Ovary (tissue), 9 donors: Measurements from ENCODE around the gene ATP13A3. TPM values are rescaled to one million over a fixed set of nuclear protein-coding genes. Genes with fewer than 3 reads are reported as not detected.
"Not testable (repeated sequence)": the region's sequence is repeated elsewhere in the genome, so short reads cannot be mapped to it uniquely, and the experiment has no call there.

Source experiments
- DNase-seq, 5 donors: peaks; one replicate each; pipeline ENCODE4 v3.0.0-alpha.2; 2019 to 2020
- H3K27ac ChIP-seq, 2 donors: fragments of 200-600 bp; one replicate each; pipeline versions ENCODE4 v1.5.1 to v1.8.0; 2019 to 2022
- H3K27me3 ChIP-seq: fragments of 200-600 bp; one replicate; pipeline ENCODE4 v1.8.0; 2022
- H3K36me3 ChIP-seq: fragments of 200-600 bp; sonication (generic); one replicate; pipeline ENCODE4 v1.5.1; 2019
- H3K4me1 ChIP-seq: one replicate; pipeline ENCODE4 v1.8.1; 2013; ENCODE audit warnings: mild to moderate bottlenecking, moderate library complexity; ENCODE audit not compliant: insufficient read depth
- H3K4me3 ChIP-seq: fragments of 200-600 bp; sonication (generic); one replicate; pipeline ENCODE4 v1.5.1; 2017
- H3K9me3 ChIP-seq, 2 donors: fragments of 200-600 bp in 1 of 2; sonication (generic) in 1 of 2; one replicate each; pipeline versions ENCODE4 v1.5.1 to v1.8.1; 2013 to 2019; ENCODE audit warnings: mild to moderate bottlenecking in 1 of 2, moderate library complexity in 1 of 2
- CTCF ChIP-seq, 3 donors: fragments of 450-650 bp in 2 of 3; fragments of 200-600 bp in 1 of 3; IDR thresholded peaks; one replicate each; pipeline versions ENCODE4 v1.5.1 to v1.8.0; 2016 to 2022; ENCODE audit warnings: antibody characterized with exemption in 3 of 3, mild to moderate bottlenecking in 1 of 3
- EP300 ChIP-seq: sonication (generic); formaldehyde crosslinking; IDR thresholded peaks from one replicate; pipeline ENCODE4 v1.6.1; 2017; ENCODE audit warnings: antibody characterized with exemption
- POLR2A ChIP-seq: fragments of 450-650 bp; IDR thresholded peaks from one replicate; pipeline ENCODE4 v1.6.1; 2017; ENCODE audit warnings: antibody characterized with exemption, mild to moderate bottlenecking, moderate library complexity
- WGBS, 3 donors: extraction: QIAGEN DNeasy Blood & Tissue Kit in 1 of 3; methylation state at CpG; one replicate each; pipeline versions ENCODE4 v1.1.5 to v1.1.7; 2013 to 2017; 5-methylcytosine and 5-hydroxymethylcytosine counted together
- intact Hi-C, 4 donors: fragments of 100-400 bp; cut with DNase I; formaldehyde crosslinking; loops; one replicate each; pipeline versions ENCODE4 v1.11.0 to v1.15.1; 2022 to 2023
- polyA plus RNA-seq, 2 donors: library from polyadenylated mRNA; stranded (reverse); fragments of 200-250 nt in 1 of 2; fragments of 350-450 nt in 1 of 2; fragmentation: Illumina TruSeq in 1 of 2; extraction: RNeasy Lipid Tissue Mini Kit (QIAGEN cat#74804) in 1 of 2; gene quantifications; one replicate each; pipeline ENCODE4 v1.2.3, GENCODE V29; 2013 to 2014
- total RNA-seq, 7 donors: library from RNA; depleted of rRNA in 2 of 7; stranded (reverse); fragments of >200 nt in 2 of 7; fragmentation: NEBNext Ultra II Directional in 3 of 7; extraction: Animal tissue kit (Norgen Biotek cat#: 25700) in 3 of 7; gene quantifications; one replicate each; pipeline versions ENCODE4 v1.1.0 to v1.2.4, GENCODE V29; 2016 to 2023
- donor health status: DM: no; HTN: no; CAD: no; lungs with moderate emphysema.
- donor health status: DM: no; HTN: no; CAD: no.
- donor health status: Bipolar disorder and iron deficiency.
- donor health status: DM: yes; HTN: yes; CAD: no.
- donor health status: DM: no; HTN: no; CAD: no.
- donor health status: DM: yes; HTN: yes; CAD: no.

The ATP13A3 gene
- total and polyA plus RNA-seq, 9 donors: 13.7 to 101 (median 52.4) TPM

GRCh38 chr3:194504146-194504545 is 17.3 kb upstream of the ATP13A3 start:
- no peaks in the 10 kb centered on the region for H3K27me3 ChIP-seq
- intact Hi-C loops: no loop called here
- H3K36me3 ChIP-seq: no peaks in the 10 kb centered on the region
- 82 to 93% (median 91%) methylated on average over 2 of the region's 2 CpGs for WGBS, 3 donors
- H3K9me3 ChIP-seq: no peaks in the 10 kb centered on the region
- H3K4me3 ChIP-seq: no peak overlapping the region
- TF ChIP-seq POLR2A (no peak), EP300 (no peak), CTCF (IDR thresholded peaks at IDR 0.05) (no peak)
- H3K27ac ChIP-seq: no peak overlapping the region
- no peak for DNase-seq
- H3K4me1 ChIP-seq: no peaks in the 10 kb centered on the region

- Histone ChIP-seq H3K27me3 (no peaks in the 10 kb centered on the region), H3K27ac (no peak overlapping the region), H3K36me3 (no peaks in the 10 kb centered on the region), H3K9me3 (no peaks in the 10 kb centered on the region), H3K4me3 (no peak overlapping the region), H3K4me1 (no peaks in the 10 kb centered on the region)
- intact Hi-C loops: no loop called here
- TF ChIP-seq CTCF (IDR thresholded peaks at IDR 0.05) (no peak), EP300 (no peak), POLR2A (no peak)
- no peak for DNase-seq
- 80 to 91% (median 83%) methylated on average over 2 of the region's 2 CpGs for WGBS, 3 donors
Measured at GRCh38 chr3:194503081-194503531, 16.3 kb upstream of the ATP13A3 start.

- Histone ChIP-seq H3K4me1 (no peaks in the 10 kb centered on the region), H3K27me3 (no peaks in the 10 kb centered on the region), H3K9me3 (no peaks in the 10 kb centered on the region), H3K27ac (no peak overlapping the region), H3K4me3 (no peak overlapping the region), H3K36me3 (no peaks in the 10 kb centered on the region)
- intact Hi-C loops: no loop called here
- DNase-seq: no peak
- TF ChIP-seq EP300: no peak
- TF ChIP-seq POLR2A: no peak
- TF ChIP-seq CTCF (IDR thresholded peaks at IDR 0.05): no peak
Measured at GRCh38 chr3:194500198-194500597, 13.4 kb upstream of the ATP13A3 start.

GRCh38 chr3:194499516-194499915 is 12.7 kb upstream of the ATP13A3 start:
- H3K9me3 ChIP-seq, intact Hi-C loops, H3K27me3 ChIP-seq, H3K36me3 ChIP-seq, H3K4me3 ChIP-seq, H3K4me1 ChIP-seq, DNase-seq, H3K27ac ChIP-seq: not testable (repeated sequence)
- WGBS, 3 donors: 71 to 93% (median 88%) methylated on average over 6 of the region's 6 CpGs

GRCh38 chr3:194497799-194498575 is 11.2 kb upstream of the ATP13A3 start:
- WGBS, 3 donors: 66 to 85% (median 76%) methylated on average over 8 of the region's 8 CpGs
- H3K4me1 ChIP-seq: no peaks in the 10 kb centered on the region
- no peak overlapping the region for H3K27ac ChIP-seq
- no peaks in the 10 kb centered on the region for H3K27me3 ChIP-seq
- no peak for DNase-seq
- no peak overlapping the region for H3K4me3 ChIP-seq
- H3K9me3 ChIP-seq: no peaks in the 10 kb centered on the region
- TF ChIP-seq CTCF (IDR thresholded peaks at IDR 0.05) (no peak), EP300 (no peak), POLR2A (no peak)
- no peaks in the 10 kb centered on the region for H3K36me3 ChIP-seq
- intact Hi-C loops: no loop called here
